GM21529 (cell line): ENCODE data around the gene TRIM7.

Source experiments
- ATAC-seq: cut with Tn5 transposase; IDR thresholded peaks from one replicate; pipeline ENCODE4 v1.9.1; 2021; ENCODE audit not compliant: unreplicated experiment

Gene TRIM7

GRCh38 chr5:181233088-181233800 is 28.2 kb upstream of the TRIM7 start:
- no peak for ATAC-seq

- no peak for ATAC-seq
Measured at GRCh38 chr5:181232593-181232992, 27.6 kb upstream of the TRIM7 start.

- ATAC-seq: no peak
Measured at GRCh38 chr5:181231432-181231831, 26.4 kb upstream of the TRIM7 start.

GRCh38 chr5:181230551-181230950 is 25.6 kb upstream of the TRIM7 start:
- ATAC-seq: no peak

- ATAC-seq: no peak
Measured at GRCh38 chr5:181229996-181230395, 25.0 kb upstream of the TRIM7 start.

- no peak for ATAC-seq
Measured at GRCh38 chr5:181224390-181225229, 19.6 kb upstream of the TRIM7 start.

GRCh38 chr5:181223729-181224389 is 18.9 kb upstream of the TRIM7 start:
- no peak for ATAC-seq

- peak; percentile 60 for ATAC-seq
Measured at GRCh38 chr5:181223058-181223728, 18.2 kb upstream of the TRIM7 start, which contains the start of gene TRIM41. Gene TRIM41 (plus strand): TSS chr5:181223281. CDS start chr5:181224000, 719 bp downstream.

GRCh38 chr5:181222630-181223057 is 17.6 kb upstream of the TRIM7 start:
- ATAC-seq: no peak

- ATAC-seq: peak; percentile 26
Measured at GRCh38 chr5:181221792-181222629, 17.0 kb upstream of the TRIM7 start.

GRCh38 chr5:181221105-181221791 is 16.3 kb upstream of the TRIM7 start:
- no peak for ATAC-seq

GRCh38 chr5:181220178-181220515 is 15.2 kb upstream of the TRIM7 start:
- ATAC-seq: no peak

- no peak for ATAC-seq
Measured at GRCh38 chr5:181219262-181220177, 14.5 kb upstream of the TRIM7 start.

- no peak for ATAC-seq
Measured at GRCh38 chr5:181218795-181219124, 13.8 kb upstream of the TRIM7 start.

GRCh38 chr5:181217803-181218062 is 12.7 kb upstream of the TRIM7 start:
- peak; percentile 18 for ATAC-seq

GRCh38 chr5:181217111-181217802 is 12.3 kb upstream of the TRIM7 start:
- peak; percentile 26 for ATAC-seq

GRCh38 chr5:181215997-181216989 is 11.3 kb upstream of the TRIM7 start:
- no peak for ATAC-seq
